GM23338 (cell line): ENCODE results near the gene FLOT2. TPM values are rescaled to one million over a fixed set of nuclear protein-coding genes. Genes with fewer than 3 reads are reported as not detected.

Experiments
- CREB1 ChIP-seq: fragments of 250-450 bp; sonication (Bioruptor Pico); IDR thresholded peaks from 2 replicates; pipeline ENCODE4 v1.5.0; 2020; ENCODE audit warnings: low read depth, mild to moderate bottlenecking, moderate library complexity
- EZH2 ChIP-seq: fragments of 200-600 bp; sonication (generic); IDR thresholded peaks from one replicate; pipeline ENCODE4 v1.8.0; 2017; ENCODE audit warnings: antibody characterized with exemption, mild to moderate bottlenecking, low read depth; ENCODE audit not compliant: unreplicated experiment
- JUNB ChIP-seq: IDR thresholded peaks from one replicate; pipeline ENCODE4 v1.6.1; 2016; ENCODE audit warnings: antibody characterized with exemption; ENCODE audit not compliant: unreplicated experiment
- NANOG ChIP-seq: IDR thresholded peaks from 2 replicates; pipeline ENCODE4 v1.6.1; 2016; ENCODE audit warnings: antibody characterized with exemption, borderline replicate concordance
- POLR2AphosphoS5 ChIP-seq: IDR thresholded peaks from 2 replicates; pipeline ENCODE4 v1.6.1; 2016; ENCODE audit warnings: antibody characterized with exemption, low read depth
- REST ChIP-seq: IDR thresholded peaks from one replicate; pipeline ENCODE4 v1.6.1; 2018; ENCODE audit warnings: antibody characterized with exemption; ENCODE audit not compliant: unreplicated experiment
- STAT1 ChIP-seq: IDR thresholded peaks from one replicate; pipeline ENCODE4 v1.6.1; 2016; ENCODE audit warnings: antibody characterized with exemption; ENCODE audit not compliant: unreplicated experiment
- ZNF114 ChIP-seq: fragments of 250-450 bp; sonication (Bioruptor Pico); IDR thresholded peaks from 2 replicates; pipeline ENCODE4 v1.5.0; 2020; ENCODE audit warnings: mild to moderate bottlenecking, moderate library complexity
- ZNF331 ChIP-seq: fragments of 250-450 bp; sonication (Bioruptor Pico); IDR thresholded peaks from 2 replicates; pipeline ENCODE4 v1.5.0; 2020; ENCODE audit warnings: low read depth, mild to moderate bottlenecking, moderate library complexity
- ZNF462 ChIP-seq: fragments of 250-450 bp; sonication (Bioruptor Pico); IDR thresholded peaks from 2 replicates; pipeline ENCODE4 v1.5.0; 2020; ENCODE audit warnings: mild to moderate bottlenecking, moderate library complexity
- polyA plus RNA-seq: library from polyadenylated mRNA; unstranded; fragments of >200 nt; fragmentation: Nextera tagmentation; extraction: Ambion mirVana; gene quantifications from 2 replicates; pipeline ENCODE4 v1.2.1, GENCODE V29; 2016
- total RNA-seq: library from RNA; depleted of rRNA; stranded (reverse); fragments of >200 nt; shearing (Covaris generic); gene quantifications from 2 replicates; pipeline ENCODE4 v1.2.3, GENCODE V29; 2014

FLOT2 gene
- total and polyA plus RNA-seq, 2 experiments from 2014 or later = 49.8 to 66.1 TPM

DNA sequence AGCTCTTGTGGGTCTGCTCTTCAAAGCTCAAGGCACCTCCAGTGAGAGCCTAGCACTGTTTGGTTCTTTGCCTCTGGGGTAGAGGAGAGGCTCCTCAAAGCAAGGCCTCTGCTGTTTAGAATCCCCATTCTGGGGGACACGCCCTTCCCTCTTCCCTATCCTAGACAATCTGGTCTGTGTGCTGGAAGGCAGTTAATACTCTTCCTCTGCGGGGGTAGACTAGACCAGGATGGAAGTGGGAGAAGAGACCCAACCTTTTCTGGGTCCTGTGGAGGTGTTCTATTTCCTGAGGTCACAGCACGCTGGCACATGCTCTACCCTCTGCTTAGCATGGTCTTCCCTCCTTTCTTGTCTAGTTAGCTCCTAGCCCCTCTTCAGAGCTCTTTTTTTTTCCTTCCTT is 35.0 kb downstream of the FLOT2 start (continued):
- TF ChIP-seq ZNF462 (no peak), REST (no peak), EZH2 (no peak), POLR2AphosphoS5 (no peak), ZNF114 (CRISPR knock-in tag) (no peak), STAT1 (no peak), CREB1 (no peak), ZNF331 (no peak), JUNB (no peak), NANOG (no peak)
